Esophagus muscularis mucosa (tissue), 4 donors: ENCODE measurements around the gene SLC23A3.

Source experiments
- EP300 ChIP-seq: sonication (generic); formaldehyde crosslinking; IDR thresholded peaks from one replicate; pipeline ENCODE4 v1.6.1; 2017; ENCODE audit warnings: antibody characterized with exemption
- POLR2A ChIP-seq: fragments of 450-650 bp; IDR thresholded peaks from one replicate; pipeline ENCODE4 v1.6.1; 2017; ENCODE audit warnings: antibody characterized with exemption, moderate library complexity, mild to moderate bottlenecking, low read depth
- POLR2AphosphoS5 ChIP-seq, 2 donors: sonication (generic); formaldehyde crosslinking; IDR thresholded peaks; one replicate each; pipeline ENCODE4 v1.6.1; 2017; ENCODE audit warnings: antibody characterized with exemption in 2 of 2
- TF ChIP-seq, protein P1 (sequence below), 3 experiments: fragments of 200-600 bp in 2 of 3; fragments of 450-650 bp in 1 of 3; sonication (generic) in 2 of 3; IDR thresholded peaks; one replicate each; pipeline ENCODE4 v1.5.1; 2017 to 2019; ENCODE audit warnings: antibody characterized with exemption in 3 of 3, mild to moderate bottlenecking in 2 of 3, moderate library complexity in 1 of 3

GRCh38 chr2:219124381-219125110, 45.3 kb downstream of the SLC23A3 start:
- TF ChIP-seq, protein P1, sequence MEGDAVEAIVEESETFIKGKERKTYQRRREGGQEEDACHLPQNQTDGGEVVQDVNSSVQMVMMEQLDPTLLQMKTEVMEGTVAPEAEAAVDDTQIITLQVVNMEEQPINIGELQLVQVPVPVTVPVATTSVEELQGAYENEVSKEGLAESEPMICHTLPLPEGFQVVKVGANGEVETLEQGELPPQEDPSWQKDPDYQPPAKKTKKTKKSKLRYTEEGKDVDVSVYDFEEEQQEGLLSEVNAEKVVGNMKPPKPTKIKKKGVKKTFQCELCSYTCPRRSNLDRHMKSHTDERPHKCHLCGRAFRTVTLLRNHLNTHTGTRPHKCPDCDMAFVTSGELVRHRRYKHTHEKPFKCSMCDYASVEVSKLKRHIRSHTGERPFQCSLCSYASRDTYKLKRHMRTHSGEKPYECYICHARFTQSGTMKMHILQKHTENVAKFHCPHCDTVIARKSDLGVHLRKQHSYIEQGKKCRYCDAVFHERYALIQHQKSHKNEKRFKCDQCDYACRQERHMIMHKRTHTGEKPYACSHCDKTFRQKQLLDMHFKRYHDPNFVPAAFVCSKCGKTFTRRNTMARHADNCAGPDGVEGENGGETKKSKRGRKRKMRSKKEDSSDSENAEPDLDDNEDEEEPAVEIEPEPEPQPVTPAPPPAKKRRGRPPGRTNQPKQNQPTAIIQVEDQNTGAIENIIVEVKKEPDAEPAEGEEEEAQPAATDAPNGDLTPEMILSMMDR (IDR thresholded peaks at IDR 0.05): no peak
- TF ChIP-seq EP300: no peak
- TF ChIP-seq POLR2A: no peak
- TF ChIP-seq POLR2AphosphoS5 (IDR thresholded peaks at IDR 0.05): no peak
